Effector memory CD4-positive, alpha-beta T cell (primary cell): ENCODE results near the gene PDE4D.

Experiments used
- DNase-seq, 3 donors: peaks; one replicate each; pipeline ENCODE4 v3.0.0-alpha.2; 2020
- H3K27ac ChIP-seq: 2 replicates; pipeline ENCODE4 v1.7.0; 2013; ENCODE audit warnings: mild to moderate bottlenecking, low read length, moderate library complexity; ENCODE audit not compliant: insufficient read depth, poor library complexity, severe bottlenecking
- H3K27me3 ChIP-seq: replicated peaks from 2 replicates; pipeline ENCODE4 v1.7.0; 2013; ENCODE audit warnings: mild to moderate bottlenecking, low read length; ENCODE audit not compliant: insufficient read depth, control insufficient read depth, poor library complexity, severe bottlenecking
- H3K36me3 ChIP-seq: 2 replicates; pipeline ENCODE4 v1.7.0; 2013; ENCODE audit warnings: mild to moderate bottlenecking, low read length, moderate library complexity; ENCODE audit not compliant: control insufficient read depth, insufficient read depth
- H3K4me1 ChIP-seq: 2 replicates; pipeline ENCODE4 v1.7.0; 2013; ENCODE audit warnings: low read length, mild to moderate bottlenecking; ENCODE audit not compliant: control insufficient read depth, insufficient read depth, poor library complexity, severe bottlenecking
- H3K4me3 ChIP-seq: 2 replicates; pipeline ENCODE4 v1.7.0; 2013; ENCODE audit warnings: low read length, low read depth, mild to moderate bottlenecking; ENCODE audit not compliant: insufficient read depth, poor library complexity, severe bottlenecking
- H3K9me3 ChIP-seq: 2 replicates; pipeline ENCODE4 v1.7.0; 2013; ENCODE audit warnings: mild to moderate bottlenecking, low read length, moderate library complexity; ENCODE audit not compliant: control insufficient read depth

The PDE4D gene

GRCh38 chr5:59330680-59331079 is 562.8 kb downstream of the PDE4D start:
- H3K36me3 ChIP-seq, result no peaks in the 10 kb centered on the region
- no peak for DNase-seq
- H3K4me3 ChIP-seq, result no peak overlapping the region
- H3K4me1 ChIP-seq, result no peaks in the 10 kb centered on the region
- no peak overlapping the region for H3K27ac ChIP-seq
- no peaks in the 10 kb centered on the region for H3K9me3 ChIP-seq
- H3K27me3 ChIP-seq, result no peaks in the 10 kb centered on the region

- H3K36me3 ChIP-seq, result no peaks in the 10 kb centered on the region
- H3K9me3 ChIP-seq, result no peaks in the 10 kb centered on the region
- no peaks in the 10 kb centered on the region for H3K4me1 ChIP-seq
- H3K27ac ChIP-seq, result no peak overlapping the region
- H3K27me3 ChIP-seq, result no peaks in the 10 kb centered on the region
- DNase-seq, result no peak
- no peak overlapping the region for H3K4me3 ChIP-seq
Measured at GRCh38 chr5:59328709-59329296, 564.7 kb downstream of the PDE4D start.

GRCh38 chr5:59327191-59327980 is 566.1 kb downstream of the PDE4D start:
- no peaks in the 10 kb centered on the region for H3K9me3 ChIP-seq
- H3K27ac ChIP-seq, result no peak overlapping the region
- no peaks in the 10 kb centered on the region for H3K36me3 ChIP-seq
- no peaks in the 10 kb centered on the region for H3K4me1 ChIP-seq
- no peak for DNase-seq
- no peaks in the 10 kb centered on the region for H3K27me3 ChIP-seq
- no peak overlapping the region for H3K4me3 ChIP-seq

GRCh38 chr5:59326596-59326995 is 566.9 kb downstream of the PDE4D start:
- H3K4me3 ChIP-seq, result no peak overlapping the region
- no peak for DNase-seq
- no peaks in the 10 kb centered on the region for H3K9me3 ChIP-seq
- H3K27ac ChIP-seq, result no peak overlapping the region
- H3K27me3 ChIP-seq, result no peaks in the 10 kb centered on the region
- no peaks in the 10 kb centered on the region for H3K4me1 ChIP-seq
- no peaks in the 10 kb centered on the region for H3K36me3 ChIP-seq

- Histone ChIP-seq H3K9me3 (no peaks in the 10 kb centered on the region), H3K27me3 (no peaks in the 10 kb centered on the region), H3K36me3 (no peaks in the 10 kb centered on the region), H3K4me1 (no peaks in the 10 kb centered on the region), H3K27ac (no peak overlapping the region), H3K4me3 (no peak overlapping the region)
- no peak for DNase-seq
Measured at GRCh38 chr5:59325070-59325469, 568.5 kb downstream of the PDE4D start.

- no peak for DNase-seq
- no peaks in the 10 kb centered on the region for H3K36me3 ChIP-seq
- H3K4me3 ChIP-seq, result no peak overlapping the region
- no peaks in the 10 kb centered on the region for H3K4me1 ChIP-seq
- H3K27ac ChIP-seq, result no peak overlapping the region
- no peaks in the 10 kb centered on the region for H3K27me3 ChIP-seq
- no peaks in the 10 kb centered on the region for H3K9me3 ChIP-seq
Measured at GRCh38 chr5:59322894-59323293, 570.6 kb downstream of the PDE4D start.

- no peak for DNase-seq
- no peak overlapping the region for H3K27ac ChIP-seq
- no peaks in the 10 kb centered on the region for H3K36me3 ChIP-seq
- no peaks in the 10 kb centered on the region for H3K9me3 ChIP-seq
- no peak overlapping the region for H3K4me3 ChIP-seq
- no peaks in the 10 kb centered on the region for H3K27me3 ChIP-seq
- no peaks in the 10 kb centered on the region for H3K4me1 ChIP-seq
Measured at GRCh38 chr5:59322058-59322457, 571.5 kb downstream of the PDE4D start.

GRCh38 chr5:59321642-59322041 is 571.9 kb downstream of the PDE4D start:
- DNase-seq, result no peak
- H3K4me3 ChIP-seq, result no peak overlapping the region
- H3K27ac ChIP-seq, result no peak overlapping the region
- no peaks in the 10 kb centered on the region for H3K36me3 ChIP-seq
- H3K9me3 ChIP-seq, result no peaks in the 10 kb centered on the region
- no peaks in the 10 kb centered on the region for H3K27me3 ChIP-seq
- H3K4me1 ChIP-seq, result no peaks in the 10 kb centered on the region

GRCh38 chr5:59320420-59320819 is 573.1 kb downstream of the PDE4D start:
- Histone ChIP-seq H3K9me3 (no peaks in the 10 kb centered on the region), H3K4me1 (no peaks in the 10 kb centered on the region), H3K27me3 (no peaks in the 10 kb centered on the region), H3K4me3 (no peak overlapping the region), H3K27ac (no peak overlapping the region), H3K36me3 (no peaks in the 10 kb centered on the region)
- DNase-seq, result no peak

- no peak overlapping the region for H3K4me3 ChIP-seq
- H3K27me3 ChIP-seq, result no peaks in the 10 kb centered on the region
- H3K4me1 ChIP-seq, result no peaks in the 10 kb centered on the region
- no peaks in the 10 kb centered on the region for H3K36me3 ChIP-seq
- no peaks in the 10 kb centered on the region for H3K9me3 ChIP-seq
- DNase-seq, result no peak
- H3K27ac ChIP-seq, result no peak overlapping the region
Measured at GRCh38 chr5:59319250-59319649, 574.3 kb downstream of the PDE4D start.
